Gastrocnemius medialis (tissue), 4 donors: ENCODE data around the gene ANKRD24. TPM values are rescaled to one million over a fixed set of nuclear protein-coding genes. Genes with fewer than 3 reads are reported as not detected.
"Not testable (repeated sequence)": the region's sequence is repeated elsewhere in the genome, so short reads cannot be mapped to it uniquely, and the experiment has no call there.

Experiments used
- ATAC-seq, 2 donors: fragments of 150-250 bp; one replicate each; pipeline ENCODE4 v1.9.1; 2016
- DNase-seq, 2 donors: peaks; one replicate each; pipeline ENCODE4 v3.0.0-alpha.2; 2019
- H3K27ac ChIP-seq, 4 donors: fragments of 200-600 bp; sonication (generic); 1 replicate in 1 of 4; 2 replicates in 3 of 4; pipeline ENCODE4 v1.5.1; 2016 to 2018; ENCODE audit warnings: mild to moderate bottlenecking in 2 of 4, moderate library complexity in 1 of 4
- H3K27me3 ChIP-seq, 3 donors: fragments of 200-600 bp; sonication (generic) in 2 of 3; 1 replicate in 1 of 3; 2 replicates in 2 of 3; pipeline versions ENCODE4 v1.5.1 to v1.6.0; 2016 to 2019; ENCODE audit warnings: mild to moderate bottlenecking in 1 of 3, moderate library complexity in 1 of 3
- H3K36me3 ChIP-seq, 2 donors: fragments of 200-600 bp; sonication (generic) in 1 of 2; one replicate each; pipeline ENCODE4 v1.5.1; 2017 to 2018
- H3K4me1 ChIP-seq, 2 donors: fragments of 200-600 bp; sonication (generic) in 1 of 2; one replicate each; pipeline ENCODE4 v1.5.1; 2016 to 2017; ENCODE audit warnings: mild to moderate bottlenecking in 2 of 2
- H3K4me3 ChIP-seq, 4 donors: fragments of 200-600 bp; sonication (generic) in 3 of 4; 1 replicate in 1 of 4; 2 replicates in 3 of 4; pipeline ENCODE4 v1.5.1; 2016 to 2019; ENCODE audit warnings: mild to moderate bottlenecking in 2 of 4
- H3K9me3 ChIP-seq, 3 donors: fragments of 200-600 bp; sonication (generic) in 2 of 3; 1 replicate in 1 of 3; 2 replicates in 2 of 3; pipeline ENCODE4 v1.5.1; 2016 to 2019
- CTCF ChIP-seq, 5 experiments: fragments of 450-650 bp in 3 of 5; fragments of 200-600 bp in 2 of 5; sonication (generic) in 2 of 5; IDR thresholded peaks in 4 of 5; conservative IDR thresholded peaks in 1 of 5; 1 replicate in 4 of 5; 2 replicates in 1 of 5; pipeline ENCODE4 v1.5.1; 2016 to 2019; ENCODE audit warnings: antibody characterized with exemption in 5 of 5, mild to moderate bottlenecking in 3 of 5, moderate library complexity in 3 of 5
- POLR2A ChIP-seq, 2 donors: fragments of 450-650 bp; IDR thresholded peaks; one replicate each; pipeline ENCODE4 v1.6.1; 2017; ENCODE audit warnings: antibody characterized with exemption in 2 of 2, mild to moderate bottlenecking in 2 of 2, moderate library complexity in 2 of 2
- in situ Hi-C, 4 donors: fragments of 200-750 bp; cut with MboI; loops; one replicate each; pipeline versions ENCODE4 v1.15.0 to v1.8.0; 2017; ENCODE audit warnings: low sequenced_read_pairs in 4 of 4
- intact Hi-C: fragments of 100-400 bp; cut with DNase I; formaldehyde crosslinking; loops from one replicate; pipeline ENCODE4 v1.15.1; 2023; ENCODE audit warnings: low total_unique reads
- total RNA-seq, 4 donors: library from RNA; depleted of rRNA; stranded (reverse); fragments of >200 nt; gene quantifications; one replicate each; pipeline versions ENCODE4 v1.1.0 to v1.2.3, GENCODE V29; 2016

The ANKRD24 gene
- total RNA-seq, 4 donors from 2014 or later = 0.13 to 3.0 (median 0.45) TPM

GRCh38 chr19:4216846-4217245 lies 34.4 kb downstream of the ANKRD24 start:
- TF ChIP-seq CTCF (IDR thresholded peaks at IDR 0.05 in 4 of 5, conservative IDR thresholded peaks at IDR 0.05 in 1 of 5) (no peak), POLR2A (IDR thresholded peaks at IDR 0.05) (no peak)
- no peak overlapping the region for H3K4me3 ChIP-seq
- H3K9me3 ChIP-seq = no peaks in the 10 kb centered on the region
- H3K4me1 ChIP-seq = no peaks in the 10 kb centered on the region
- ATAC-seq (no peak), DNase-seq (no peak)
- in situ Hi-C loops (no loop called here), intact Hi-C loops (no loop called here)
- H3K36me3 ChIP-seq = no peaks in the 10 kb centered on the region
- no peak overlapping the region for H3K27ac ChIP-seq
- H3K27me3 ChIP-seq = peaks cover 0 to 4% (median 0%) of the 10 kb centered on the region in 3 donors

- H3K36me3 ChIP-seq = no peaks in the 10 kb centered on the region
- in situ Hi-C loops (no loop called here), intact Hi-C loops (no loop called here)
- no peaks in the 10 kb centered on the region for H3K4me1 ChIP-seq
- ATAC-seq = no peak
- no peak overlapping the region for H3K4me3 ChIP-seq
- no peak overlapping the region for H3K27ac ChIP-seq
- H3K27me3 ChIP-seq = peaks cover 0 to 4% (median 0%) of the 10 kb centered on the region in 3 donors
- TF ChIP-seq CTCF (IDR thresholded peaks at IDR 0.05 in 4 of 5, conservative IDR thresholded peaks at IDR 0.05 in 1 of 5) = no peak
- TF ChIP-seq POLR2A (IDR thresholded peaks at IDR 0.05) = no peak
- no peak for DNase-seq
- no peaks in the 10 kb centered on the region for H3K9me3 ChIP-seq
Measured at GRCh38 chr19:4217429-4218264, 35.2 kb downstream of the ANKRD24 start.

GRCh38 chr19:4218523-4218922 lies 36.0 kb downstream of the ANKRD24 start:
- in situ Hi-C loops, intact Hi-C loops, DNase-seq: not testable (repeated sequence)

GRCh38 chr19:4220188-4220587 lies 37.7 kb downstream of the ANKRD24 start:
- H3K36me3 ChIP-seq = no peaks in the 10 kb centered on the region
- H3K4me1 ChIP-seq = no peaks in the 10 kb centered on the region
- H3K27ac ChIP-seq = no peak overlapping the region
- TF ChIP-seq CTCF (IDR thresholded peaks at IDR 0.05 in 4 of 5, conservative IDR thresholded peaks at IDR 0.05 in 1 of 5) (no peak), POLR2A (IDR thresholded peaks at IDR 0.05) (no peak)
- intact Hi-C loops = no loop called here
- ATAC-seq (no peak), DNase-seq (no peak)
- no peak overlapping the region for H3K4me3 ChIP-seq
- no peaks in the 10 kb centered on the region for H3K9me3 ChIP-seq
- H3K27me3 ChIP-seq = no peaks in the 10 kb centered on the region
- in situ Hi-C loops = no loop called here

More at GRCh38 chr19:4218523-4218922, 36.0 kb downstream of the ANKRD24 start:
- H3K36me3 ChIP-seq, H3K27me3 ChIP-seq, H3K27ac ChIP-seq, ATAC-seq, H3K9me3 ChIP-seq, H3K4me1 ChIP-seq, H3K4me3 ChIP-seq: not testable (repeated sequence)

GRCh38 chr19:4224470-4224869 lies 42.0 kb downstream of the ANKRD24 start:
- ATAC-seq = no peak
- DNase-seq = no peak
- TF ChIP-seq POLR2A (IDR thresholded peaks at IDR 0.05) (no peak), CTCF (IDR thresholded peaks at IDR 0.05 in 4 of 5, conservative IDR thresholded peaks at IDR 0.05 in 1 of 5) (no peak)
- no peak overlapping the region for H3K27ac ChIP-seq
- in situ Hi-C loops (no loop called here), intact Hi-C loops (no loop called here)
- H3K9me3 ChIP-seq = no peaks in the 10 kb centered on the region
- no peak overlapping the region for H3K4me3 ChIP-seq
- H3K36me3 ChIP-seq = no peaks in the 10 kb centered on the region
- no peaks in the 10 kb centered on the region for H3K4me1 ChIP-seq
- peaks cover 7 to 18% (median 11%) of the 10 kb centered on the region in 3 donors for H3K27me3 ChIP-seq
